Measurements from ENCODE around the gene COX4I2. TPM values are rescaled to one million over a fixed set of nuclear protein-coding genes. Genes with fewer than 3 reads are reported as not detected.
A peak's percentile ranks its signal among the peaks of the same experiment; 100 is the strongest.

COX4I2 gene
- total RNA-seq, 5 donors from 2014 or later (not counting 1 experiment from before 2014, with no cell fraction given), result not detected

- POLR2A ChIA-PET, result no interaction called here
- DNase-seq, result no peak
- peak overlapping the region; percentile 96 to 99 for H3K27ac Mint-ChIP-seq
- Histone ChIP-seq H3K4me3 (ENCODE audit: control insufficient read depth in 1 of 2, extremely low read depth in 1 of 2, low read length in 1 of 2) (no peak overlapping the region), H3K9me3 (no peaks in the 10 kb centered on the region), H3K4me1 (ENCODE audit: control insufficient read depth in 1 of 2, extremely low read depth in 1 of 2, insufficient read depth in 2 of 2, low read length in 2 of 2) (peaks cover 37 to 94% of the 10 kb centered on the region in 2 experiments), H3K36me3 (ENCODE audit: control insufficient read depth in 2 of 2, extremely low read depth in 1 of 2, insufficient read depth in 1 of 2, low read length in 1 of 2) (peaks cover 7 to 44% of the 10 kb centered on the region in 2 donors), H3K27me3 (replicated peaks in 1 of 2; ENCODE audit: control insufficient read depth in 2 of 2, extremely low read depth in 1 of 2, insufficient read depth in 2 of 2, low read length in 1 of 2) (no peaks in the 10 kb centered on the region), H3K27ac (ENCODE audit: low read length) (peak overlapping the region; percentile 71)
- H3K9me3 Mint-ChIP-seq, result no peaks in the 10 kb centered on the region
- ATAC-seq (replicated peaks in 1 of 4), result no peak
- H3K4me3 Mint-ChIP-seq, result peak overlapping the region in 1 of 3 donors; percentile 99
- CTCF ChIA-PET, result interaction anchor here (1.1 to 2.7 kb wide), 2 partner anchors 18 to 44 kb away, joined by 3 to 9 read pairs; no protein-coding TSS in a partner anchor
- H3K4me1 Mint-ChIP-seq, result peaks cover 91 to 97% (median 96%) of the 10 kb centered on the region in 3 donors
- no peaks in the 10 kb centered on the region for H3K27me3 Mint-ChIP-seq
- 90% methylated on average over 7 of the region's 9 CpGs for WGBS (ENCODE audit: insufficient coverage)
- H3K36me3 Mint-ChIP-seq, result peaks cover 34% of the 10 kb centered on the region
These were observed 41.9 kb downstream of the COX4I2 start for GRCh38 chr20:31679357-31680285.

GRCh38 chr20:31680286-31681127, 42.8 kb downstream of the COX4I2 start:
- Histone ChIP-seq H3K27me3 (replicated peaks in 1 of 2; ENCODE audit: control insufficient read depth in 2 of 2, extremely low read depth in 1 of 2, insufficient read depth in 2 of 2, low read length in 1 of 2) (no peaks in the 10 kb centered on the region), H3K36me3 (ENCODE audit: control insufficient read depth in 2 of 2, extremely low read depth in 1 of 2, insufficient read depth in 1 of 2, low read length in 1 of 2) (peaks cover 7 to 44% of the 10 kb centered on the region in 2 donors), H3K9me3 (no peaks in the 10 kb centered on the region), H3K4me3 (ENCODE audit: control insufficient read depth in 1 of 2, extremely low read depth in 1 of 2, low read length in 1 of 2) (no peak overlapping the region), H3K27ac (ENCODE audit: low read length) (peak overlapping the region; percentile 19), H3K4me1 (ENCODE audit: control insufficient read depth in 1 of 2, extremely low read depth in 1 of 2, insufficient read depth in 2 of 2, low read length in 2 of 2) (peaks cover 35 to 94% of the 10 kb centered on the region in 2 experiments)
- H3K4me1 Mint-ChIP-seq, result peaks cover 91 to 96% (median 95%) of the 10 kb centered on the region in 3 donors
- peaks cover 34% of the 10 kb centered on the region for H3K36me3 Mint-ChIP-seq
- peak overlapping the region in 1 of 3 donors; percentile 35 for H3K4me3 Mint-ChIP-seq
- WGBS (ENCODE audit: insufficient coverage), result 80% methylated on average over 5 of the region's 7 CpGs
- H3K27me3 Mint-ChIP-seq, result no peaks in the 10 kb centered on the region
- CTCF ChIA-PET, result interaction anchor here (1.1 to 2.7 kb wide), 2 partner anchors 19 to 44 kb away, joined by 3 to 9 read pairs; no protein-coding TSS in a partner anchor
- POLR2A ChIA-PET, result no interaction called here
- ATAC-seq (replicated peaks in 1 of 4) (no peak), DNase-seq (no peak)
- no peaks in the 10 kb centered on the region for H3K9me3 Mint-ChIP-seq
- peak overlapping the region; percentile 96 to 99 for H3K27ac Mint-ChIP-seq

GRCh38 chr20:31681128-31681727, 43.5 kb downstream of the COX4I2 start:
- CTCF ChIA-PET, result no interaction called here
- Mint-ChIP-seq H3K27me3 (no peaks in the 10 kb centered on the region), H3K27ac (peak overlapping the region; percentile 96 to 99), H3K4me3 (peak overlapping the region in 1 of 3 donors; percentile 2), H3K36me3 (peaks cover 34% of the 10 kb centered on the region), H3K9me3 (no peaks in the 10 kb centered on the region), H3K4me1 (peaks cover 91 to 95% (median 95%) of the 10 kb centered on the region in 3 donors)
- H3K36me3 ChIP-seq (ENCODE audit: control insufficient read depth in 2 of 2, extremely low read depth in 1 of 2, insufficient read depth in 1 of 2, low read length in 1 of 2), result peaks cover 7 to 45% of the 10 kb centered on the region in 2 donors
- no peaks in the 10 kb centered on the region for H3K27me3 ChIP-seq (replicated peaks in 1 of 2; ENCODE audit: control insufficient read depth in 2 of 2, extremely low read depth in 1 of 2, insufficient read depth in 2 of 2, low read length in 1 of 2)
- ATAC-seq (replicated peaks in 1 of 4), result no peak
- no peak for DNase-seq
- no peak overlapping the region for H3K27ac ChIP-seq (ENCODE audit: low read length)
- peaks cover 34 to 93% of the 10 kb centered on the region in 2 experiments for H3K4me1 ChIP-seq (ENCODE audit: control insufficient read depth in 1 of 2, extremely low read depth in 1 of 2, insufficient read depth in 2 of 2, low read length in 2 of 2)
- POLR2A ChIA-PET, result no interaction called here
- WGBS (ENCODE audit: insufficient coverage), result 96% methylated on average over 4 of the region's 7 CpGs
- no peak overlapping the region for H3K4me3 ChIP-seq (ENCODE audit: control insufficient read depth in 1 of 2, extremely low read depth in 1 of 2, low read length in 1 of 2)
- no peaks in the 10 kb centered on the region for H3K9me3 ChIP-seq

GRCh38 chr20:31681769-31682168, 44.1 kb downstream of the COX4I2 start:
- 100% methylated on average over 1 of the region's 3 CpGs for WGBS (ENCODE audit: insufficient coverage)
- ChIA-PET POLR2A (interaction anchor here in 1 of 2 donors (0.6 kb wide), 1 partner anchor 9 kb away, joined by 3 read pairs; no protein-coding TSS in a partner anchor), CTCF (interaction anchor here in 1 of 2 donors (0.9 to 1.1 kb wide), 2 partner anchors 15 to 42 kb away, joined by 3 to 7 read pairs; no protein-coding TSS in a partner anchor)
- H3K4me3 Mint-ChIP-seq, result no peak overlapping the region
- peaks cover 31 to 91% of the 10 kb centered on the region in 2 experiments for H3K4me1 ChIP-seq (ENCODE audit: control insufficient read depth in 1 of 2, extremely low read depth in 1 of 2, insufficient read depth in 2 of 2, low read length in 2 of 2)
- H3K27me3 ChIP-seq (replicated peaks in 1 of 2; ENCODE audit: control insufficient read depth in 2 of 2, extremely low read depth in 1 of 2, insufficient read depth in 2 of 2, low read length in 1 of 2), result no peaks in the 10 kb centered on the region
- H3K36me3 ChIP-seq (ENCODE audit: control insufficient read depth in 2 of 2, extremely low read depth in 1 of 2, insufficient read depth in 1 of 2, low read length in 1 of 2), result peaks cover 7 to 49% of the 10 kb centered on the region in 2 donors
- H3K27ac Mint-ChIP-seq, result peak overlapping the region; percentile 96 to 99
- no peaks in the 10 kb centered on the region for H3K9me3 Mint-ChIP-seq
- H3K27ac ChIP-seq (ENCODE audit: low read length), result no peak overlapping the region
- peaks cover 89 to 95% (median 95%) of the 10 kb centered on the region in 3 donors for H3K4me1 Mint-ChIP-seq
- no peak for ATAC-seq (replicated peaks in 1 of 4)
- no peaks in the 10 kb centered on the region for H3K27me3 Mint-ChIP-seq
- H3K36me3 Mint-ChIP-seq, result peaks cover 37% of the 10 kb centered on the region
- DNase-seq, result no peak
- H3K4me3 ChIP-seq (ENCODE audit: control insufficient read depth in 1 of 2, extremely low read depth in 1 of 2, low read length in 1 of 2), result no peak overlapping the region
- H3K9me3 ChIP-seq, result no peaks in the 10 kb centered on the region

- no CpG with 5 or more reads among the region's 3 CpGs for WGBS (ENCODE audit: insufficient coverage)
- peak overlapping the region; percentile 29 to 50 for H3K27ac Mint-ChIP-seq
These were observed 44.6 kb downstream of the COX4I2 start for GRCh38 chr20:31682352-31682751.

More at GRCh38 chr20:31682352-31682751, 44.6 kb downstream of the COX4I2 start:
- ChIA-PET POLR2A (interaction anchor here in 1 of 2 donors (0.6 kb wide), 1 partner anchor 9 kb away, joined by 3 read pairs; no protein-coding TSS in a partner anchor), CTCF (interaction anchor here in 1 of 2 donors (0.9 to 1.1 kb wide), 2 partner anchors 14 to 41 kb away, joined by 3 to 7 read pairs; no protein-coding TSS in a partner anchor)
- DNase-seq (no peak), ATAC-seq (replicated peaks in 1 of 4) (no peak)
- Histone ChIP-seq H3K27me3 (replicated peaks in 1 of 2; ENCODE audit: control insufficient read depth in 2 of 2, extremely low read depth in 1 of 2, insufficient read depth in 2 of 2, low read length in 1 of 2) (no peaks in the 10 kb centered on the region), H3K4me1 (ENCODE audit: control insufficient read depth in 1 of 2, extremely low read depth in 1 of 2, insufficient read depth in 2 of 2, low read length in 2 of 2) (peaks cover 28 to 85% of the 10 kb centered on the region in 2 experiments), H3K36me3 (ENCODE audit: control insufficient read depth in 2 of 2, extremely low read depth in 1 of 2, insufficient read depth in 1 of 2, low read length in 1 of 2) (peaks cover 7 to 54% of the 10 kb centered on the region in 2 donors), H3K9me3 (no peaks in the 10 kb centered on the region), H3K27ac (ENCODE audit: low read length) (peak overlapping the region; percentile 40), H3K4me3 (ENCODE audit: control insufficient read depth in 1 of 2, extremely low read depth in 1 of 2, low read length in 1 of 2) (no peak overlapping the region)
- no peak overlapping the region for H3K4me3 Mint-ChIP-seq
- H3K27me3 Mint-ChIP-seq, result no peaks in the 10 kb centered on the region
- H3K4me1 Mint-ChIP-seq, result peaks cover 90 to 95% (median 93%) of the 10 kb centered on the region in 3 donors
- no peaks in the 10 kb centered on the region for H3K9me3 Mint-ChIP-seq
- peaks cover 40% of the 10 kb centered on the region for H3K36me3 Mint-ChIP-seq
